ENCODE measurements around the gene SYS1. TPM values are rescaled to one million over a fixed set of nuclear protein-coding genes. Genes with fewer than 3 reads are reported as not detected.

The SYS1 gene
- total RNA-seq, 1 experiment from 2014 or later = 45.5 TPM

- Mint-ChIP-seq H3K36me3 (ENCODE audit: insufficient read depth, unreplicated experiment) (no peaks in the 10 kb centered on the region), H3K27me3 (ENCODE audit: unreplicated experiment) (no peaks in the 10 kb centered on the region), H3K9me3 (ENCODE audit: low read depth, unreplicated experiment) (no peaks in the 10 kb centered on the region), H3K27ac (ENCODE audit: unreplicated experiment) (no peak overlapping the region), H3K4me3 (ENCODE audit: low read depth, unreplicated experiment) (no peak overlapping the region), H3K4me1 (ENCODE audit: low read depth, unreplicated experiment) (no peaks in the 10 kb centered on the region)
- no TSS peak for BruUV-seq (replicated peaks)
- DNase-seq = no peak
- no peak for TF ChIP-seq CTCF (IDR thresholded peaks at IDR 0.05; ENCODE audit: unreplicated experiment)
- CTCF ChIA-PET = interaction anchor here (1.3 kb wide), 1 partner anchor 17 kb away, joined by 4 read pairs; no protein-coding TSS in a partner anchor
- intact Hi-C loops (cut with micrococcal nuclease; ENCODE audit: unreplicated experiment) = no loop called here
Observed at GRCh38 chr20:45390931-45391330, 28.0 kb downstream of the SYS1 start.

- H3K9me3 Mint-ChIP-seq (ENCODE audit: low read depth, unreplicated experiment) = no peaks in the 10 kb centered on the region
- intact Hi-C loops (cut with micrococcal nuclease; ENCODE audit: unreplicated experiment) = no loop called here
- CTCF ChIA-PET = interaction anchor here (1.3 kb wide), 1 partner anchor 18 kb away, joined by 4 read pairs; no protein-coding TSS in a partner anchor
- H3K4me3 Mint-ChIP-seq (ENCODE audit: low read depth, unreplicated experiment) = no peak overlapping the region
- H3K27ac Mint-ChIP-seq (ENCODE audit: unreplicated experiment) = no peak overlapping the region
- H3K4me1 Mint-ChIP-seq (ENCODE audit: low read depth, unreplicated experiment) = no peaks in the 10 kb centered on the region
- H3K36me3 Mint-ChIP-seq (ENCODE audit: insufficient read depth, unreplicated experiment) = no peaks in the 10 kb centered on the region
- no peak for TF ChIP-seq CTCF (IDR thresholded peaks at IDR 0.05; ENCODE audit: unreplicated experiment)
- DNase-seq = no peak
- H3K27me3 Mint-ChIP-seq (ENCODE audit: unreplicated experiment) = no peaks in the 10 kb centered on the region
- BruUV-seq (replicated peaks) = no TSS peak
Observed at GRCh38 chr20:45391559-45391958, 28.6 kb downstream of the SYS1 start.

GRCh38 chr20:45392733-45393132, 29.8 kb downstream of the SYS1 start:
- Mint-ChIP-seq H3K27me3 (ENCODE audit: unreplicated experiment) (no peaks in the 10 kb centered on the region), H3K27ac (ENCODE audit: unreplicated experiment) (no peak overlapping the region), H3K4me3 (ENCODE audit: low read depth, unreplicated experiment) (no peak overlapping the region), H3K4me1 (ENCODE audit: low read depth, unreplicated experiment) (no peaks in the 10 kb centered on the region), H3K9me3 (ENCODE audit: low read depth, unreplicated experiment) (no peaks in the 10 kb centered on the region), H3K36me3 (ENCODE audit: insufficient read depth, unreplicated experiment) (no peaks in the 10 kb centered on the region)
- BruUV-seq (replicated peaks) = no TSS peak
- CTCF ChIA-PET = interaction anchor here (0.6 to 1.3 kb wide), 9 partner anchors 12 to 500 kb away, joined by 3 to 9 read pairs (median 4); no protein-coding TSS in a partner anchor
- no peak for TF ChIP-seq CTCF (IDR thresholded peaks at IDR 0.05; ENCODE audit: unreplicated experiment)
- DNase-seq = no peak
- intact Hi-C loops (cut with micrococcal nuclease; ENCODE audit: unreplicated experiment) = no loop called here

GRCh38 chr20:45394221-45395113, 31.5 kb downstream of the SYS1 start:
- no TSS peak for BruUV-seq (replicated peaks)
- no peak for DNase-seq
- no peaks in the 10 kb centered on the region for H3K36me3 Mint-ChIP-seq (ENCODE audit: insufficient read depth, unreplicated experiment)
- CTCF ChIA-PET = interaction anchor here (0.6 to 0.7 kb wide), 2 partner anchors 12 to 82 kb away, joined by 3 to 4 read pairs; no protein-coding TSS in a partner anchor
- H3K4me1 Mint-ChIP-seq (ENCODE audit: low read depth, unreplicated experiment) = no peaks in the 10 kb centered on the region
- no peak overlapping the region for H3K27ac Mint-ChIP-seq (ENCODE audit: unreplicated experiment)
- no peak overlapping the region for H3K4me3 Mint-ChIP-seq (ENCODE audit: low read depth, unreplicated experiment)
- H3K9me3 Mint-ChIP-seq (ENCODE audit: low read depth, unreplicated experiment) = peaks cover 3% of the 10 kb centered on the region
- H3K27me3 Mint-ChIP-seq (ENCODE audit: unreplicated experiment) = no peaks in the 10 kb centered on the region
- TF ChIP-seq CTCF (IDR thresholded peaks at IDR 0.05; ENCODE audit: unreplicated experiment) = no peak
- intact Hi-C loops (cut with micrococcal nuclease; ENCODE audit: unreplicated experiment) = no loop called here
